Lung (tissue), 12 donors: ENCODE measurements around the gene DLG2. TPM values are rescaled to one million over a fixed set of nuclear protein-coding genes. Genes with fewer than 3 reads are reported as not detected.

ENCODE experiments used
- ATAC-seq: fragments of 200-7000 bp; cut with Tn5 transposase; one replicate; pipeline ENCODE4 v1.9.1; 2020; ENCODE audit warnings: moderate number of reproducible peaks; ENCODE audit not compliant: insufficient read depth, low FRiP score
- DNase-seq, 3 donors: peaks; one replicate each; pipeline ENCODE4 v3.0.0-alpha.2; 2013 to 2017
- H3K27ac ChIP-seq, 2 donors: one replicate each; pipeline ENCODE4 v1.5.1; 2013; ENCODE audit warnings: mild to moderate bottlenecking in 2 of 2, moderate library complexity in 2 of 2, control low read depth in 1 of 2, inconsistent platforms in 1 of 2, low read depth in 1 of 2, low read length in 1 of 2
- H3K27me3 ChIP-seq, 3 donors: one replicate each; pipeline ENCODE4 v1.5.1; 2013; ENCODE audit warnings: low read length in 2 of 3; ENCODE audit not compliant: control insufficient read depth in 3 of 3, insufficient read depth in 3 of 3
- H3K36me3 ChIP-seq, 4 donors: one replicate each; pipeline ENCODE4 v1.5.1; 2013; ENCODE audit warnings: low read length in 4 of 4, mild to moderate bottlenecking in 1 of 4, moderate library complexity in 1 of 4; ENCODE audit not compliant: control insufficient read depth in 4 of 4, insufficient read depth in 4 of 4
- H3K4me1 ChIP-seq, 5 donors: one replicate each; pipeline ENCODE4 v1.5.1; 2013; ENCODE audit warnings: low read length in 5 of 5, mild to moderate bottlenecking in 2 of 5, moderate library complexity in 1 of 5; ENCODE audit not compliant: control insufficient read depth in 5 of 5, insufficient read depth in 5 of 5
- H3K4me3 ChIP-seq: one replicate; pipeline ENCODE4 v1.5.1; 2013; ENCODE audit warnings: mild to moderate bottlenecking, control low read depth, moderate library complexity
- H3K9ac ChIP-seq, 2 donors: one replicate each; pipeline ENCODE4 v1.5.1; 2013; ENCODE audit warnings: low read length in 2 of 2, control low read depth in 1 of 2; ENCODE audit not compliant: insufficient read depth in 1 of 2
- H3K9me3 ChIP-seq, 4 donors: one replicate each; pipeline ENCODE4 v1.5.1; 2013; ENCODE audit warnings: low read length in 3 of 4, mild to moderate bottlenecking in 1 of 4, moderate library complexity in 1 of 4; ENCODE audit not compliant: control insufficient read depth in 4 of 4, insufficient read depth in 3 of 4
- CTCF ChIP-seq: IDR thresholded peaks from 2 replicates; pipeline ENCODE4 v1.5.1; 2012; ENCODE audit warnings: mild to moderate bottlenecking; ENCODE audit errors: control extremely low read depth, extremely low read depth
- WGBS, 2 donors: extraction: QIAGEN DNeasy Blood & Tissue Kit; methylation state at CpG; one replicate each; pipeline ENCODE4 v1.1.7; 2013; 5-methylcytosine and 5-hydroxymethylcytosine counted together
- polyA plus RNA-seq, 2 donors: library from polyadenylated mRNA; stranded (reverse); fragments of 200-250 nt; gene quantifications; one replicate each; pipeline ENCODE4 v1.2.1, GENCODE V29; 2013
- total RNA-seq, 2 donors: library from RNA; depleted of rRNA in 1 of 2; stranded (reverse); fragments of >200 nt in 1 of 2; gene quantifications; one replicate each; pipeline ENCODE4 v1.2.1, GENCODE V29; 2014 to 2021
- donor health status: control.
- donor health status: control.
- donor health status: Bipolar disorder and iron deficiency.
- donor health status: healthy.
- donor health status: DM: yes; HTN: yes; CAD: no.

DLG2 gene
- total and polyA plus RNA-seq, 4 donors = 0.32 to 24.1 (median 5.4) TPM

GRCh38 chr11:84437071-84437980 is 1189.8 kb downstream of the DLG2 start:
- H3K9me3 ChIP-seq = no peaks in the 10 kb centered on the region
- H3K4me1 ChIP-seq = peaks cover 0 to 6% (median 0%) of the 10 kb centered on the region in 5 donors
- WGBS, 2 donors = 3 to 5% methylated on average over 21 of the region's 21 CpGs
- H3K9ac ChIP-seq = no peak overlapping the region
- H3K4me3 ChIP-seq = no peak overlapping the region
- ATAC-seq (no peak), DNase-seq (peak; percentile 24 to 52 (median 29))
- H3K36me3 ChIP-seq = no peaks in the 10 kb centered on the region
- H3K27ac ChIP-seq = no peak overlapping the region
- no peak for TF ChIP-seq CTCF
- peaks cover 0 to 3% (median 0%) of the 10 kb centered on the region in 3 donors for H3K27me3 ChIP-seq

GRCh38 chr11:84430661-84431060 is 1196.5 kb downstream of the DLG2 start:
- Histone ChIP-seq H3K9me3 (no peaks in the 10 kb centered on the region), H3K4me1 (no peaks in the 10 kb centered on the region), H3K4me3 (no peak overlapping the region), H3K36me3 (no peaks in the 10 kb centered on the region), H3K27me3 (no peaks in the 10 kb centered on the region), H3K9ac (no peak overlapping the region), H3K27ac (no peak overlapping the region)
- ATAC-seq = no peak
- 54 to 74% methylated on average over 2 of the region's 2 CpGs for WGBS, 2 donors
- TF ChIP-seq CTCF = no peak
- no peak for DNase-seq

- no peaks in the 10 kb centered on the region for H3K9me3 ChIP-seq
- ATAC-seq (no peak), DNase-seq (no peak)
- no peak overlapping the region for H3K9ac ChIP-seq
- no peak overlapping the region for H3K4me3 ChIP-seq
- TF ChIP-seq CTCF = no peak
- no peak overlapping the region for H3K27ac ChIP-seq
- no peaks in the 10 kb centered on the region for H3K36me3 ChIP-seq
- no peaks in the 10 kb centered on the region for H3K4me1 ChIP-seq
- H3K27me3 ChIP-seq = no peaks in the 10 kb centered on the region
Measured at GRCh38 chr11:84425673-84426072, 1201.5 kb downstream of the DLG2 start.
